Measurements from ENCODE around the gene GNB1L.

DNA sequence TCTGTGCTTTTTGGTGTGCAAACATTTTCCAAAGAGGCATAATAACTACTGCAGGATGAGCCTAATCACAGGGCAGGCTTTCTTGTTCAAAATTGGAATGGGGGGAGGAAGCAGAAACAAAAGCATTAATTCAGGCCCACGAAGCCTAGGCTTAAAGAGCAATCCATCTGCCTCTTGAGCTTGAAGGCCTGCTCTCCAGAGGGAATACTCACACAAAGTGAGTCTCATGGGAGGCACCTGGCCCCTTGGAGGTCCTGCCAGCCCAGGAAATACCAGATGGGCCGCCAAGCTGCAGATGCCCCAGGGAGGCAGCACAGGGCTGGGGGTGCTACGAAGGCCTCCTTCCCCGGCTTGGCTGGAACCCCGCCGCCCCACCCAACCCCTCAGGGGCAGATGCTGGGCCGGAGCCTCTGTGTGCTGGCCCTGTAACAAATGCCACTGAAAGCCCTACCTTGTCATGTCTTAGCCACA is 47.6 kb upstream of the GNB1L start:
- TF ChIP-seq, protein P1, sequence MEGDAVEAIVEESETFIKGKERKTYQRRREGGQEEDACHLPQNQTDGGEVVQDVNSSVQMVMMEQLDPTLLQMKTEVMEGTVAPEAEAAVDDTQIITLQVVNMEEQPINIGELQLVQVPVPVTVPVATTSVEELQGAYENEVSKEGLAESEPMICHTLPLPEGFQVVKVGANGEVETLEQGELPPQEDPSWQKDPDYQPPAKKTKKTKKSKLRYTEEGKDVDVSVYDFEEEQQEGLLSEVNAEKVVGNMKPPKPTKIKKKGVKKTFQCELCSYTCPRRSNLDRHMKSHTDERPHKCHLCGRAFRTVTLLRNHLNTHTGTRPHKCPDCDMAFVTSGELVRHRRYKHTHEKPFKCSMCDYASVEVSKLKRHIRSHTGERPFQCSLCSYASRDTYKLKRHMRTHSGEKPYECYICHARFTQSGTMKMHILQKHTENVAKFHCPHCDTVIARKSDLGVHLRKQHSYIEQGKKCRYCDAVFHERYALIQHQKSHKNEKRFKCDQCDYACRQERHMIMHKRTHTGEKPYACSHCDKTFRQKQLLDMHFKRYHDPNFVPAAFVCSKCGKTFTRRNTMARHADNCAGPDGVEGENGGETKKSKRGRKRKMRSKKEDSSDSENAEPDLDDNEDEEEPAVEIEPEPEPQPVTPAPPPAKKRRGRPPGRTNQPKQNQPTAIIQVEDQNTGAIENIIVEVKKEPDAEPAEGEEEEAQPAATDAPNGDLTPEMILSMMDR (IDR thresholded peaks at IDR 0.05), result no peak
- TF ChIP-seq POLR2A (IDR thresholded peaks at IDR 0.05), result no peak
